HEK293 (cell line): ENCODE data around the gene RLN3.
"Not testable (repeated sequence)": the region's sequence is repeated elsewhere in the genome, so short reads cannot be mapped to it uniquely, and the experiment has no call there.

Experiments used
- CTCF ChIA-PET: fragments of 350-600 bp; formaldehyde crosslinking; extraction: SDS; loops from one replicate; lab custom pipeline; 2021; ENCODE audit warnings: antibody characterized with exemption; lab: Yijun Ruan, JAX
- POLR2A ChIA-PET: fragments of 300-600 bp; formaldehyde crosslinking; extraction: SDS; loops from one replicate; lab custom pipeline; 2020; ENCODE audit warnings: antibody characterized with exemption, inconsistent platforms; lab: Yijun Ruan, JAX
- H3K27ac ChIP-seq: fragments of 200-500 bp; sonication (Bioruptor generic); 2 replicates; pipeline ENCODE4 v1.5.1; 2014; ENCODE audit warnings: low read depth, low read length, control low read depth, inconsistent platforms; ENCODE audit errors: extremely low read depth
- H3K36me3 ChIP-seq, 2 experiments: fragments of 200-500 bp in 1 of 2; sonication (Bioruptor generic) in 1 of 2; 1 replicate in 1 of 2; 2 replicates in 1 of 2; pipeline ENCODE4 v1.5.1; 2014 to 2017; ENCODE audit warnings: inconsistent platforms in 2 of 2, low read length in 2 of 2; ENCODE audit not compliant: control insufficient read depth in 2 of 2, insufficient read depth in 1 of 2
- H3K4me1 ChIP-seq: fragments of 200-500 bp; sonication (Bioruptor generic); 2 replicates; pipeline ENCODE4 v1.5.1; 2014; ENCODE audit warnings: mild to moderate bottlenecking, low read length, inconsistent platforms; ENCODE audit not compliant: control insufficient read depth, insufficient read depth
- H3K4me3 ChIP-seq: 2 replicates; pipeline ENCODE4 v1.5.1; 2011; ENCODE audit warnings: low read depth, mild to moderate bottlenecking, control low read depth, low read length, moderate library complexity
- H3K9me3 ChIP-seq: fragments of 200-500 bp; sonication (Bioruptor generic); 2 replicates; pipeline ENCODE4 v1.5.1; 2014; ENCODE audit warnings: low read depth, low read length, inconsistent platforms; ENCODE audit not compliant: control insufficient read depth, insufficient read depth
- BCL11A ChIP-seq: fragments of 450-650 bp; formaldehyde crosslinking; IDR thresholded peaks from 2 replicates; pipeline ENCODE4 v1.5.1; 2016; ENCODE audit warnings: low read depth, missing biosample characterization, missing genetic modification characterization
- BCL11B ChIP-seq: fragments of 450-650 bp; formaldehyde crosslinking; IDR thresholded peaks from 2 replicates; pipeline ENCODE4 v1.5.1; 2016; ENCODE audit warnings: low read depth, missing biosample characterization, missing genetic modification characterization
- EGR2 ChIP-seq: fragments of 450-650 bp; formaldehyde crosslinking; IDR thresholded peaks from 2 replicates; pipeline ENCODE4 v1.5.1; 2016; ENCODE audit warnings: low read depth, missing biosample characterization, missing genetic modification characterization
- IKZF3 ChIP-seq: fragments of 450-650 bp; IDR thresholded peaks from 2 replicates; pipeline ENCODE4 v1.5.0; 2018; ENCODE audit warnings: missing biosample characterization, mild to moderate bottlenecking, missing genetic modification characterization, moderate library complexity
- PATZ1 ChIP-seq: fragments of 450-650 bp; formaldehyde crosslinking; IDR thresholded peaks from 2 replicates; pipeline ENCODE4 v1.5.1; 2016; ENCODE audit warnings: missing biosample characterization, missing genetic modification characterization
- REPIN1 ChIP-seq: fragments of 450-650 bp; formaldehyde crosslinking; IDR thresholded peaks from 2 replicates; pipeline ENCODE4 v1.5.1; 2017; ENCODE audit warnings: missing biosample characterization, missing genetic modification characterization, low read depth
- SCRT1 ChIP-seq: fragments of 450-650 bp; formaldehyde crosslinking; IDR thresholded peaks from 2 replicates; pipeline ENCODE4 v1.5.1; 2016; ENCODE audit warnings: missing biosample characterization, missing genetic modification characterization, borderline replicate concordance
- SCRT2 ChIP-seq: fragments of 450-650 bp; formaldehyde crosslinking; IDR thresholded peaks from 2 replicates; pipeline ENCODE4 v1.5.1; 2016; ENCODE audit warnings: missing biosample characterization, missing genetic modification characterization
- SP3 ChIP-seq: fragments of 450-650 bp; formaldehyde crosslinking; IDR thresholded peaks from 2 replicates; pipeline ENCODE4 v1.5.1; 2016; ENCODE audit warnings: missing biosample characterization, missing genetic modification characterization
- ZBTB17 ChIP-seq: fragments of 450-650 bp; formaldehyde crosslinking; IDR thresholded peaks from 2 replicates; pipeline ENCODE4 v1.5.1; 2016; ENCODE audit warnings: missing biosample characterization, missing genetic modification characterization
- ZBTB48 ChIP-seq: fragments of 450-650 bp; formaldehyde crosslinking; IDR thresholded peaks from 2 replicates; pipeline ENCODE4 v1.5.1; 2016; ENCODE audit warnings: missing biosample characterization, missing genetic modification characterization
- ZBTB7A ChIP-seq: fragments of 450-650 bp; formaldehyde crosslinking; IDR thresholded peaks from 2 replicates; pipeline ENCODE4 v1.5.1; 2016; ENCODE audit warnings: low read depth, missing biosample characterization, missing genetic modification characterization
- ZFHX2 ChIP-seq: fragments of 450-650 bp; formaldehyde crosslinking; conservative IDR thresholded peaks from 2 replicates; pipeline ENCODE4 v1.5.1; 2016; ENCODE audit warnings: missing biosample characterization, missing genetic modification characterization
- ZNF121 ChIP-seq: fragments of 450-650 bp; formaldehyde crosslinking; IDR thresholded peaks from 2 replicates; pipeline ENCODE4 v1.5.1; 2016; ENCODE audit warnings: missing biosample characterization, missing genetic modification characterization
- ZNF155 ChIP-seq: fragments of 450-650 bp; formaldehyde crosslinking; IDR thresholded peaks from 2 replicates; pipeline ENCODE4 v1.5.1; 2016; ENCODE audit warnings: missing biosample characterization, missing genetic modification characterization
- ZNF433 ChIP-seq: fragments of 450-650 bp; formaldehyde crosslinking; IDR thresholded peaks from 2 replicates; pipeline ENCODE4 v1.5.1; 2016; ENCODE audit warnings: missing biosample characterization, missing genetic modification characterization, low read depth
- ZNF645 ChIP-seq: fragments of 450-650 bp; formaldehyde crosslinking; IDR thresholded peaks from 2 replicates; pipeline ENCODE4; 2016; ENCODE audit warnings: missing biosample characterization, missing genetic modification characterization
- ZNF677 ChIP-seq: fragments of 450-650 bp; IDR thresholded peaks from 2 replicates; pipeline ENCODE4 v1.5.0; 2018; ENCODE audit warnings: missing biosample characterization, mild to moderate bottlenecking, missing genetic modification characterization, moderate library complexity
- ZSCAN4 ChIP-seq: fragments of 450-650 bp; formaldehyde crosslinking; IDR thresholded peaks from 2 replicates; pipeline ENCODE4 v1.5.1; 2017; ENCODE audit warnings: missing biosample characterization, missing genetic modification characterization
- TF ChIP-seq, protein P1 (sequence below): fragments of 450-650 bp; formaldehyde crosslinking; conservative IDR thresholded peaks from 2 replicates; pipeline ENCODE4 v1.5.1; 2016; ENCODE audit warnings: low read depth, missing biosample characterization, missing genetic modification characterization

The RLN3 gene

DNA sequence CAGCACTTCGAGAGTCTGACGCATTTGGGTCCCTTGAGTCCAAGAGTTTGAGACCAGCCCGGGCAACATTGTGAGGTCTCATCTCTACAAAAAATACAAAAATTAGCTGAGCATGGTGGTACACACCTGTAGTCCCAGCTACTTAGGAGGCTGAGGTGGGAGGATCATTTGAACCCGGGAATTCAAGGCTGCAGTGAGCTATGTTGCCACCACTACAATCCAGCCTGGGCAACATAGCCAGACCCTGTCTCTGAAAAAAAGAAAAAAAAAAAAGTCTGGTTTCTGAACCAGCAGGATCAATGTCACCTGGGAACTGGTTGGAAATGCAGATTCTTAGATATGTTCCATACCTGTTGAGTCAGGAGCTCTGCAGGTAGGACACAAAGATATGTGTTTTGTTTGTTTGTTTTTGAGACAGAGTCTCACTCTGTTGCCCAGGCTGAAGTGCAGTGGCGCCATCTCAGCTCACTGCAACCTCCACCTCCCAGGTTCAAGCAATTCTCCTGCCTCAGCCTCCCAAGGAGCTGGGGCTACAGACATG lies 1.2 kb upstream of the RLN3 start:
- H3K9me3 ChIP-seq, H3K36me3 ChIP-seq, POLR2A ChIA-PET, H3K27ac ChIP-seq, H3K4me1 ChIP-seq, H3K4me3 ChIP-seq: not testable (repeated sequence)
- TF ChIP-seq ZNF121 (tag by site-specific recombination) (peak; percentile 50; the same call in 1 of the 2 replicates), SCRT2 (tag by site-specific recombination) (peak; percentile 51), SCRT1 (tag by site-specific recombination) (peak; percentile 23; the same call in 1 of the 2 replicates)
- CTCF ChIA-PET: interaction anchor here (0.7 to 1.4 kb wide), 4 partner anchors 8 to 143 kb away, joined by 3 to 4 read pairs (median 4); no protein-coding TSS in a partner anchor

GRCh38 chr19:14028901-14029300 lies 953 bp downstream of the RLN3 start:
- ChIA-PET CTCF (interaction anchor here (0.5 to 0.7 kb wide), 4 partner anchors 14 to 128 kb away, joined by 3 to 4 read pairs (median 3); no protein-coding TSS in a partner anchor), POLR2A (no interaction called here)
- no peak for TF ChIP-seq IKZF3
- peak; percentile 70 for TF ChIP-seq ZBTB17 (tag by site-specific recombination)
- H3K9me3 ChIP-seq: no peaks in the 10 kb centered on the region
- H3K4me1 ChIP-seq: no peaks in the 10 kb centered on the region
- no peak overlapping the region for H3K4me3 ChIP-seq
- H3K36me3 ChIP-seq: no peaks in the 10 kb centered on the region
- H3K27ac ChIP-seq: no peak overlapping the region

GRCh38 chr19:14030997-14031718 lies 3.2 kb downstream of the RLN3 start:
- no peaks in the 10 kb centered on the region for H3K4me1 ChIP-seq
- H3K9me3 ChIP-seq: no peaks in the 10 kb centered on the region
- ChIA-PET CTCF (interaction anchor here (0.6 to 3.9 kb wide), 23 partner anchors 9 to 1063 kb away, joined by 3 to 29 read pairs (median 4); partner anchors contain the start of gene MISP3), POLR2A (interaction anchor here (0.5 to 2.7 kb wide), 10 partner anchors 8 to 71 kb away, joined by 3 to 11 read pairs (median 4); partner anchors contain the start of genes MISP3 and RFX1)
- H3K4me3 ChIP-seq: peak overlapping the region; percentile 64
- H3K27ac ChIP-seq: no peak overlapping the region
- no peaks in the 10 kb centered on the region for H3K36me3 ChIP-seq
- peak; percentile 92; the same call in 1 of the 2 replicates for TF ChIP-seq ZFHX2 (tag by site-specific recombination)
- TF ChIP-seq ZNF433 (tag by site-specific recombination): no peak
- 0 out of 2 replicates have a peak, but pooled peaks have one; percentile 17 for TF ChIP-seq SP3 (tag by site-specific recombination)
- peak; percentile 72; the same call in 1 of the 2 replicates for TF ChIP-seq ZBTB48 (tag by site-specific recombination)
- no peak for TF ChIP-seq ZNF155 (tag by site-specific recombination)
- TF ChIP-seq ZSCAN4: no peak
- TF ChIP-seq REPIN1 (tag by site-specific recombination): no peak
- peak; percentile 76; the same call in 1 of the 2 replicates for TF ChIP-seq ZBTB7A (tag by site-specific recombination)
- TF ChIP-seq, protein P1, sequence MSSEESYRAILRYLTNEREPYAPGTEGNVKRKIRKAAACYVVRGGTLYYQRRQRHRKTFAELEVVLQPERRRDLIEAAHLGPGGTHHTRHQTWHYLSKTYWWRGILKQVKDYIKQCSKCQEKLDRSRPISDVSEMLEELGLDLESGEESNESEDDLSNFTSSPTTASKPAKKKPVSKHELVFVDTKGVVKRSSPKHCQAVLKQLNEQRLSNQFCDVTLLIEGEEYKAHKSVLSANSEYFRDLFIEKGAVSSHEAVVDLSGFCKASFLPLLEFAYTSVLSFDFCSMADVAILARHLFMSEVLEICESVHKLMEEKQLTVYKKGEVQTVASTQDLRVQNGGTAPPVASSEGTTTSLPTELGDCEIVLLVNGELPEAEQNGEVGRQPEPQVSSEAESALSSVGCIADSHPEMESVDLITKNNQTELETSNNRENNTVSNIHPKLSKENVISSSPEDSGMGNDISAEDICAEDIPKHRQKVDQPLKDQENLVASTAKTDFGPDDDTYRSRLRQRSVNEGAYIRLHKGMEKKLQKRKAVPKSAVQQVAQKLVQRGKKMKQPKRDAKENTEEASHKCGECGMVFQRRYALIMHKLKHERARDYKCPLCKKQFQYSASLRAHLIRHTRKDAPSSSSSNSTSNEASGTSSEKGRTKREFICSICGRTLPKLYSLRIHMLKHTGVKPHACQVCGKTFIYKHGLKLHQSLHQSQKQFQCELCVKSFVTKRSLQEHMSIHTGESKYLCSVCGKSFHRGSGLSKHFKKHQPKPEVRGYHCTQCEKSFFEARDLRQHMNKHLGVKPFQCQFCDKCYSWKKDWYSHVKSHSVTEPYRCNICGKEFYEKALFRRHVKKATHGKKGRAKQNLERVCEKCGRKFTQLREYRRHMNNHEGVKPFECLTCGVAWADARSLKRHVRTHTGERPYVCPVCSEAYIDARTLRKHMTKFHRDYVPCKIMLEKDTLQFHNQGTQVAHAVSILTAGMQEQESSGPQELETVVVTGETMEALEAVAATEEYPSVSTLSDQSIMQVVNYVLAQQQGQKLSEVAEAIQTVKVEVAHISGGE: peak; percentile 91
- no peak for TF ChIP-seq ZNF677
- no peak for TF ChIP-seq PATZ1
- TF ChIP-seq EGR2 (tag by site-specific recombination): peak; percentile 87
- TF ChIP-seq ZNF645 (tag by site-specific recombination): no peak
- TF ChIP-seq BCL11A: peak; percentile 86
- peak; percentile 98 for TF ChIP-seq BCL11B (tag by site-specific recombination)
